SHP77 (cell line): ENCODE data around the gene SENP3.
A peak's percentile ranks its signal among the peaks of the same experiment; 100 is the strongest.

Experiments used
- DNase-seq, 2 experiments: peaks; one replicate each; lab custom pipeline; 2025; lab: John Stamatoyannopoulos, UW

The SENP3 gene

GRCh38 chr17:7556627-7557026 lies 5.1 kb upstream of the SENP3 start:
- no peak for DNase-seq

- no peak for DNase-seq
Measured at GRCh38 chr17:7557147-7557764, 4.5 kb upstream of the SENP3 start.

GRCh38 chr17:7557775-7558543 lies 3.8 kb upstream of the SENP3 start:
- DNase-seq = peak; percentile 86 to 90

- DNase-seq = peak in 1 of 2 experiments; percentile 32
Measured at GRCh38 chr17:7558544-7559319, 3.0 kb upstream of the SENP3 start, which contains the start of gene TNFSF13. TNFSF13 (plus strand) TSS chr17:7558750; CDS start chr17:7559040, 290 bp downstream.

- peak in 1 of 2 experiments; percentile 25 for DNase-seq
Measured at GRCh38 chr17:7559320-7560171, 2.2 kb upstream of the SENP3 start.

GRCh38 chr17:7560172-7561027 lies 1.3 kb upstream of the SENP3 start:
- DNase-seq = peak; percentile 86 to 91

- DNase-seq = peak; percentile 88 to 92
Measured at GRCh38 chr17:7561028-7561575, 617 bp upstream of the SENP3 start.

GRCh38 chr17:7562208-7562605 lies 488 bp downstream of the SENP3 start:
- DNase-seq = no peak

GRCh38 chr17:7563115-7563869 lies 1.6 kb downstream of the SENP3 start:
- no peak for DNase-seq

GRCh38 chr17:7569571-7569970 lies 7.9 kb downstream of the SENP3 start:
- no peak for DNase-seq

- DNase-seq = no peak
Measured at GRCh38 chr17:7570351-7570750, 8.6 kb downstream of the SENP3 start.

- no peak for DNase-seq
Measured at GRCh38 chr17:7572338-7572587, 10.5 kb downstream of the SENP3 start.

- peak; percentile 100 for DNase-seq
Measured at GRCh38 chr17:7572588-7573323, 11.0 kb downstream of the SENP3 start.

- DNase-seq = peak; percentile 76 to 84
Measured at GRCh38 chr17:7573324-7574080, 11.8 kb downstream of the SENP3 start.

- DNase-seq = no peak
Measured at GRCh38 chr17:7574176-7574953, 12.6 kb downstream of the SENP3 start.

- no peak for DNase-seq
Measured at GRCh38 chr17:7575481-7575883, 13.8 kb downstream of the SENP3 start.

GRCh38 chr17:7575959-7576358 lies 14.2 kb downstream of the SENP3 start:
- DNase-seq = no peak

- no peak for DNase-seq
Measured at GRCh38 chr17:7576432-7576937, 14.8 kb downstream of the SENP3 start.
